ENCODE data around the gene XPNPEP2. TPM values are rescaled to one million over a fixed set of nuclear protein-coding genes. Genes with fewer than 3 reads are reported as not detected.
A peak's percentile ranks its signal among the peaks of the same experiment; 100 is the strongest.

The XPNPEP2 gene
- total RNA-seq, 4 donors from 2014 or later = 2.9 to 4.6 (median 3.9) TPM

- TF ChIP-seq POLR2A (IDR thresholded peaks at IDR 0.05) (no peak), CTCF (IDR thresholded peaks at IDR 0.05) (no peak)
- intact Hi-C loops (cut with DNase I; ENCODE audit: low total_unique reads) = no loop called here
- Histone ChIP-seq H3K27me3 (no peaks in the 10 kb centered on the region), H3K36me3 (no peaks in the 10 kb centered on the region), H3K9me3 (no peaks in the 10 kb centered on the region), H3K4me1 (no peaks in the 10 kb centered on the region), H3K4me3 (no peak overlapping the region), H3K27ac (no peak overlapping the region)
- no peak for DNase-seq
Observed at GRCh38 chrX:129804806-129805205, 66.0 kb downstream of the XPNPEP2 start.

GRCh38 chrX:129808158-129808828 is 69.5 kb downstream of the XPNPEP2 start:
- TF ChIP-seq CTCF (IDR thresholded peaks at IDR 0.05) (no peak), POLR2A (IDR thresholded peaks at IDR 0.05) (no peak)
- DNase-seq = no peak
- Histone ChIP-seq H3K27ac (peak overlapping the region; percentile 11 to 51), H3K27me3 (no peaks in the 10 kb centered on the region), H3K4me3 (no peak overlapping the region), H3K4me1 (no peaks in the 10 kb centered on the region), H3K36me3 (no peaks in the 10 kb centered on the region), H3K9me3 (no peaks in the 10 kb centered on the region)
- intact Hi-C loops (cut with DNase I; ENCODE audit: low total_unique reads) = no loop called here

GRCh38 chrX:129808829-129809796 is 70.3 kb downstream of the XPNPEP2 start:
- H3K27ac ChIP-seq = peak overlapping the region; percentile 11 to 24
- H3K27me3 ChIP-seq = no peaks in the 10 kb centered on the region
- DNase-seq = no peak
- H3K4me3 ChIP-seq = no peak overlapping the region
- no peaks in the 10 kb centered on the region for H3K36me3 ChIP-seq
- no peaks in the 10 kb centered on the region for H3K4me1 ChIP-seq
- intact Hi-C loops (cut with DNase I; ENCODE audit: low total_unique reads) = no loop called here
- no peak for TF ChIP-seq CTCF (IDR thresholded peaks at IDR 0.05)
- no peak for TF ChIP-seq POLR2A (IDR thresholded peaks at IDR 0.05)
- H3K9me3 ChIP-seq = no peaks in the 10 kb centered on the region

GRCh38 chrX:129813662-129814368 is 75.0 kb downstream of the XPNPEP2 start:
- H3K27me3 ChIP-seq = no peaks in the 10 kb centered on the region
- no peak overlapping the region for H3K4me3 ChIP-seq
- intact Hi-C loops (cut with DNase I; ENCODE audit: low total_unique reads) = no loop called here
- H3K4me1 ChIP-seq = no peaks in the 10 kb centered on the region
- H3K36me3 ChIP-seq = no peaks in the 10 kb centered on the region
- TF ChIP-seq POLR2A (IDR thresholded peaks at IDR 0.05) (no peak), CTCF (IDR thresholded peaks at IDR 0.05) (no peak)
- H3K27ac ChIP-seq = no peak overlapping the region
- no peak for DNase-seq
- no peaks in the 10 kb centered on the region for H3K9me3 ChIP-seq

Data from uterus (tissue), 4 donors.